ENCODE data around the gene MELTF. TPM values are rescaled to one million over a fixed set of nuclear protein-coding genes. Genes with fewer than 3 reads are reported as not detected.

MELTF gene
- total RNA-seq, 1 experiment from 2014 or later, result 18.7 TPM

DNA sequence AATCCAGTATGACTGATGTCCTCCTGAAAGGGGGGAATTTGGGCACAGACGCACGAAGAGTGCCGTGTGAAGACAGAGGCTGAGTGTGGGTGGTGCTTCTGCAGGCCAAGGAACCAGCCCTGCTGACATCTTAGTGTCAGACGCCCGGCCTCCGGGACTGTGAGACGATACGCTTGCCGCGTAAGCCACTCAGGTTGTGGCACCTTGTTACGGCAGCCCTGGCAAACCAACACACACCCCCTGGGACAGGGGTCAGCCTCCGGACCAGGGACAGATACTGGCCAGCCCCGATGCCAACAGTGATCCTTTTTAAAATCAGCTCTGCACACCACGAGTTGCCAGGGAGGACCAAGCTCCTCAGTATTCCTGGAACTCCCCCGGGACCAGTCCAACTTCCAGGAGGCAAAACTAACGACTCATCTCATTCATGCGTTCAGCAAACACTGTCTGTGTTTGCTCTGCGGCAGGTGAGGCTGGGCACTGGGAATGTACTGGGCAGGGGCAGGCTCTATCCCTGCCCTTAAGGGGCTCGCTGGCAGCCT lies 39.8 kb downstream of the MELTF start:
- ChIA-PET POLR2A (no interaction called here), CTCF (no interaction called here)
- TF ChIP-seq POLR2AphosphoS5 (IDR thresholded peaks at IDR 0.05; ENCODE audit: low read depth, low read length), result no peak
- BruUV-seq (replicated peaks), result no TSS peak
- Histone ChIP-seq H3K4me1 (ENCODE audit: control insufficient read depth, insufficient read depth, low read length) (peaks cover 10% of the 10 kb centered on the region; the same call in 1 of the 2 replicates), H3K4me3 (ENCODE audit: low read depth in 2 of 2, low read length in 2 of 2) (no peak overlapping the region), H3K27me3 (ENCODE audit: control insufficient read depth, insufficient read depth, low read length) (no peaks in the 10 kb centered on the region), H3K27ac (ENCODE audit: low read length) (no peak overlapping the region), H3K9me3 (ENCODE audit: control insufficient read depth, insufficient read depth, low read depth, low read length) (no peaks in the 10 kb centered on the region), H3K36me3 (ENCODE audit: control insufficient read depth, insufficient read depth, low read length) (no peaks in the 10 kb centered on the region)
- in situ Hi-C loops (cut with HindIII; ENCODE audit: low pct_unique_long_range_greater_than_20kb, low sequenced_read_pairs) (no loop called here), intact Hi-C loops (cut with micrococcal nuclease; ENCODE audit: unreplicated experiment) (no loop called here)
- DNase-seq (ENCODE audit: low read depth, low spot score) (no peak), ATAC-seq (peak; percentile 79)

DNA sequence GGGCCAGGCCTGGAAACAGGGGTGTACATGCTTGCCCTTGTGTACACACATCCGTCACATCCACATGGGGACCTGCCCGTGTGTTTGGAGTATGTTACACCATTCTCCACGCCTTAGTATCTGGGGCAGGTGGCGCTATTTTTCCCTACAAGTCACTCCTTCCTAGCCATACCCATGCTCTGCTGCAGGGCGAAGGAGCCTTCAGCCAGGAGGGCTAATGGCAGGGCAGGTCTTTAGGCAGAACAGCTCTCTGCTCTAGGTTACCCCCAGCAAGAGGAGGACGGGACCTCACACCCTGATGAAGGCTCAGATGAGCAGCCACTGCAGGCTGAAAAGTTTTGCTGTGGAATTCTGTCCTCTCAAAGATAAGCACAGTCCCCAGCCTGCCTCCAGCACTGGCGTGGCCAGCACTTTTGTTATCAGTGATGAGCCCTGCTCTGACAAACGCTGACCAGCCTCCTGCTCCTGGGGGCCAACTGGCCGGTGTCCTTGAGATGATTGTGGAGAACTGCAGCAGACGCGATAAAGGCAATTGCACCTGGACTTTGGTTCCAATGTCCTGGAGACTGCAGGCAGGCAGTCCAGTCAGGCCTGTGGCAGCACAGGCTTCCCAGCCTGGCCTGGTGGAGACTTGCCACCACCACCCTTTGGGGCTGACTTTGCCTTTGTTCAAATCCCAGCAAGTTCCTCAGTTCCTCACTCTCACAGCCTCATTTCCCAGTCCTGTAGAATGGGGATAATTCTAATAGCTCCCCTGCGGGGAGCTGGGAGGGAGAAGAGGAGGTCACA lies 41.2 kb downstream of the MELTF start:
- Histone ChIP-seq H3K9me3 (ENCODE audit: control insufficient read depth, insufficient read depth, low read depth, low read length) (peaks cover under 1% of the 10 kb centered on the region; the same call in 1 of the 2 replicates), H3K4me3 (ENCODE audit: low read depth in 2 of 2, low read length in 2 of 2) (no peak overlapping the region), H3K4me1 (ENCODE audit: control insufficient read depth, insufficient read depth, low read length) (peaks cover 10% of the 10 kb centered on the region; the same call in 1 of the 2 replicates), H3K27me3 (ENCODE audit: control insufficient read depth, insufficient read depth, low read length) (peaks cover 3% of the 10 kb centered on the region; the same call in 1 of the 2 replicates), H3K36me3 (ENCODE audit: control insufficient read depth, insufficient read depth, low read length) (no peaks in the 10 kb centered on the region), H3K27ac (ENCODE audit: low read length) (no peak overlapping the region)
- TF ChIP-seq POLR2AphosphoS5 (IDR thresholded peaks at IDR 0.05; ENCODE audit: low read depth, low read length), result no peak
- TF ChIP-seq, protein P1, sequence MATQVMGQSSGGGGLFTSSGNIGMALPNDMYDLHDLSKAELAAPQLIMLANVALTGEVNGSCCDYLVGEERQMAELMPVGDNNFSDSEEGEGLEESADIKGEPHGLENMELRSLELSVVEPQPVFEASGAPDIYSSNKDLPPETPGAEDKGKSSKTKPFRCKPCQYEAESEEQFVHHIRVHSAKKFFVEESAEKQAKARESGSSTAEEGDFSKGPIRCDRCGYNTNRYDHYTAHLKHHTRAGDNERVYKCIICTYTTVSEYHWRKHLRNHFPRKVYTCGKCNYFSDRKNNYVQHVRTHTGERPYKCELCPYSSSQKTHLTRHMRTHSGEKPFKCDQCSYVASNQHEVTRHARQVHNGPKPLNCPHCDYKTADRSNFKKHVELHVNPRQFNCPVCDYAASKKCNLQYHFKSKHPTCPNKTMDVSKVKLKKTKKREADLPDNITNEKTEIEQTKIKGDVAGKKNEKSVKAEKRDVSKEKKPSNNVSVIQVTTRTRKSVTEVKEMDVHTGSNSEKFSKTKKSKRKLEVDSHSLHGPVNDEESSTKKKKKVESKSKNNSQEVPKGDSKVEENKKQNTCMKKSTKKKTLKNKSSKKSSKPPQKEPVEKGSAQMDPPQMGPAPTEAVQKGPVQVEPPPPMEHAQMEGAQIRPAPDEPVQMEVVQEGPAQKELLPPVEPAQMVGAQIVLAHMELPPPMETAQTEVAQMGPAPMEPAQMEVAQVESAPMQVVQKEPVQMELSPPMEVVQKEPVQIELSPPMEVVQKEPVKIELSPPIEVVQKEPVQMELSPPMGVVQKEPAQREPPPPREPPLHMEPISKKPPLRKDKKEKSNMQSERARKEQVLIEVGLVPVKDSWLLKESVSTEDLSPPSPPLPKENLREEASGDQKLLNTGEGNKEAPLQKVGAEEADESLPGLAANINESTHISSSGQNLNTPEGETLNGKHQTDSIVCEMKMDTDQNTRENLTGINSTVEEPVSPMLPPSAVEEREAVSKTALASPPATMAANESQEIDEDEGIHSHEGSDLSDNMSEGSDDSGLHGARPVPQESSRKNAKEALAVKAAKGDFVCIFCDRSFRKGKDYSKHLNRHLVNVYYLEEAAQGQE (IDR thresholded peaks at IDR 0.05; ENCODE audit: insufficient read depth in 1 of 2, low read depth in 2 of 2, low read length in 1 of 2), result no peak
- no peak for TF ChIP-seq SIN3A (IDR thresholded peaks at IDR 0.05; ENCODE audit: borderline replicate concordance, insufficient read depth, low read depth, low read length)
- TF ChIP-seq, protein P2, sequence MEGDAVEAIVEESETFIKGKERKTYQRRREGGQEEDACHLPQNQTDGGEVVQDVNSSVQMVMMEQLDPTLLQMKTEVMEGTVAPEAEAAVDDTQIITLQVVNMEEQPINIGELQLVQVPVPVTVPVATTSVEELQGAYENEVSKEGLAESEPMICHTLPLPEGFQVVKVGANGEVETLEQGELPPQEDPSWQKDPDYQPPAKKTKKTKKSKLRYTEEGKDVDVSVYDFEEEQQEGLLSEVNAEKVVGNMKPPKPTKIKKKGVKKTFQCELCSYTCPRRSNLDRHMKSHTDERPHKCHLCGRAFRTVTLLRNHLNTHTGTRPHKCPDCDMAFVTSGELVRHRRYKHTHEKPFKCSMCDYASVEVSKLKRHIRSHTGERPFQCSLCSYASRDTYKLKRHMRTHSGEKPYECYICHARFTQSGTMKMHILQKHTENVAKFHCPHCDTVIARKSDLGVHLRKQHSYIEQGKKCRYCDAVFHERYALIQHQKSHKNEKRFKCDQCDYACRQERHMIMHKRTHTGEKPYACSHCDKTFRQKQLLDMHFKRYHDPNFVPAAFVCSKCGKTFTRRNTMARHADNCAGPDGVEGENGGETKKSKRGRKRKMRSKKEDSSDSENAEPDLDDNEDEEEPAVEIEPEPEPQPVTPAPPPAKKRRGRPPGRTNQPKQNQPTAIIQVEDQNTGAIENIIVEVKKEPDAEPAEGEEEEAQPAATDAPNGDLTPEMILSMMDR (IDR thresholded peaks at IDR 0.05), result no peak; the same call in 1 of the 2 replicates
- no peak for TF ChIP-seq TCF7L2 (IDR thresholded peaks at IDR 0.05; ENCODE audit: low read depth, low read length)
- ATAC-seq (peak; percentile 75), DNase-seq (ENCODE audit: low read depth, low spot score) (no peak)
- no TSS peak for BruUV-seq (replicated peaks)
- POLR2A ChIA-PET, result no interaction called here
- intact Hi-C loops (cut with micrococcal nuclease; ENCODE audit: unreplicated experiment) (no loop called here), in situ Hi-C loops (cut with HindIII; ENCODE audit: low pct_unique_long_range_greater_than_20kb, low sequenced_read_pairs) (no loop called here)
- CTCF ChIA-PET, result no interaction called here

DNA sequence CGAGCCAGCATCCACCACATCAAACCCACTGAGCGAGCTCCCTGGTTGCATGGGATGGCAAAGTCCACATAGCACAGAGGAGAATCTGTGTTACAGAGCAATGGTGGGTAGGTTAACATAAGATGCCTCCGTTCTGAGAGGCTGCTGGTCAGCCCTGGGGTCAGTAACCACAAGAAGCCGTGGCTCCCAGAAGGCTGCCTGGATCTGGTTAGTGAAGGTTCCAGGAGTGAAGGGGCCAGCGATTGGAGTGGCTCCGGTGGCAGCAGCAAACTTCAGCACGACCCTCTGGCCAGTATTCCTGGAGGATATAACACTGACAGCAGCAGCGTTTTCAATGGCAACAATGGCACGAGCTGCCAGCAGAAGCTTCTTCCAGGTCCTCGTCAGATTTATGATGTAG lies 42.6 kb downstream of the MELTF start:
- Histone ChIP-seq H3K4me1 (ENCODE audit: control insufficient read depth, insufficient read depth, low read length) (peaks cover 10% of the 10 kb centered on the region; the same call in 1 of the 2 replicates), H3K9me3 (ENCODE audit: control insufficient read depth, insufficient read depth, low read depth, low read length) (peaks cover 5% of the 10 kb centered on the region; the same call in 1 of the 2 replicates), H3K27me3 (ENCODE audit: control insufficient read depth, insufficient read depth, low read length) (peaks cover 3% of the 10 kb centered on the region; the same call in 1 of the 2 replicates), H3K27ac (ENCODE audit: low read length) (no peak overlapping the region), H3K36me3 (ENCODE audit: control insufficient read depth, insufficient read depth, low read length) (no peaks in the 10 kb centered on the region), H3K4me3 (ENCODE audit: low read depth in 2 of 2, low read length in 2 of 2) (no peak overlapping the region)
- intact Hi-C loops (cut with micrococcal nuclease; ENCODE audit: unreplicated experiment), result no loop called here
- in situ Hi-C loops (cut with HindIII; ENCODE audit: low pct_unique_long_range_greater_than_20kb, low sequenced_read_pairs), result no loop called here
- TF ChIP-seq, protein P1 (IDR thresholded peaks at IDR 0.05; ENCODE audit: insufficient read depth in 1 of 2, low read depth in 2 of 2, low read length in 1 of 2), result no peak
- TF ChIP-seq, protein P2 (IDR thresholded peaks at IDR 0.05), result no peak
- TF ChIP-seq TCF7L2 (IDR thresholded peaks at IDR 0.05; ENCODE audit: low read depth, low read length) (no peak), SIN3A (IDR thresholded peaks at IDR 0.05; ENCODE audit: borderline replicate concordance, insufficient read depth, low read depth, low read length) (no peak), POLR2AphosphoS5 (IDR thresholded peaks at IDR 0.05; ENCODE audit: low read depth, low read length) (no peak)
- ChIA-PET CTCF (interaction anchor here (0.6 kb wide), 2 partner anchors 67 to 537 kb away, joined by 4 to 6 read pairs; no protein-coding TSS in a partner anchor), POLR2A (no interaction called here)
- ATAC-seq (no peak), DNase-seq (ENCODE audit: low read depth, low spot score) (no peak)
- BruUV-seq (replicated peaks), result no TSS peak

Measured in Panc1 (cell line).